IPS-18c (cell line): ENCODE results near the gene TSPAN4.

Source experiments
- H3K4me3 ChIP-seq: 2 replicates; pipeline ENCODE4 v1.7.0; 2013; ENCODE audit warnings: low read depth, mild to moderate bottlenecking, low read length, moderate library complexity; ENCODE audit not compliant: insufficient read depth
- H3K9me3 ChIP-seq: one replicate; pipeline ENCODE4 v1.6.1; 2013; ENCODE audit warnings: mild to moderate bottlenecking, low read length, moderate library complexity; ENCODE audit not compliant: control insufficient read depth, insufficient read depth

The TSPAN4 gene

DNA sequence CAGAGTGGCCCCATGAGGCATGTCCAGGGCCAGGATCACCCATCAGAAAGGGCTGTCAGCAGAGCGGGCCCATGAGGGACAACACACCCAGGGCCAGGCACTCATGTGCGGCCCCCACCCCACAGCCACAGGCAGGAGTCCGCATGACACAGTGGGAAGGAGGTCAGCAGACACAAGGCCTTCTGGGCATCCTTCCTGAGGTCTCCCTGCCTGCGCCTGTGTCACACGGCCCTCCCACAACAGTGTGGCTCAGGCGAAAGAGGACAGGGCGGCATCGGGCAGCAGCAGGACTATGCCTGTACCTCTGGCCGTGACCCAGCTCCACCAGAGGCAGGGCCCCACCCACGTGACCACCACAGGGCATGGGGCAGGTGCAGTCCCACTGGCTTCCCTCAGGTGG is 40.9 kb downstream of the TSPAN4 start:
- no peaks in the 10 kb centered on the region for H3K9me3 ChIP-seq
- no peak overlapping the region for H3K4me3 ChIP-seq

DNA sequence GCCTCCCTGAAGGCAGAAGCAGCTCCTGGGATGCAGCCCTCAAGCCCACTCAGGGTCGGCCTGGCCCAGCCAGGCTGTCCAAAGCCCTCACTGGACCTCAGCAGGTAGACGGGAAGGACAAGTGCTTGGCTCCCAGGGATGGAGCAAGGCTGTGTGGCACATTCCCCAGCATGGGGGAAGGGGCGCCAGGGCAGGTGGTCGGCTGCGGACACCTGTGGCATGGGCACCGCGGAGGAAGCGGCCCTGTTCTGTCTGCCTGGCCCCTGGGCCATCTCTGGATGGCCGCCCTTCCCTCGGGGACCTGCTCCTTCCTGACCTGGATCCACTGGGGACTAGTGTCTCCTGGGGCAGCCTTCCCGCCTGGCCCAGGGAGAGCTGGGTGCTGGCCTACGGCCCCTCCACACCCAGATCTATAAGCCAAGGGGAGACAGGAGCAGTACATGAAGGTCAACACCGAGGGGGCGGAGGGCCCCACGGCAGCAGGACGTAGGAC is 42.0 kb downstream of the TSPAN4 start:
- H3K9me3 ChIP-seq: no peaks in the 10 kb centered on the region
- H3K4me3 ChIP-seq: no peak overlapping the region

DNA sequence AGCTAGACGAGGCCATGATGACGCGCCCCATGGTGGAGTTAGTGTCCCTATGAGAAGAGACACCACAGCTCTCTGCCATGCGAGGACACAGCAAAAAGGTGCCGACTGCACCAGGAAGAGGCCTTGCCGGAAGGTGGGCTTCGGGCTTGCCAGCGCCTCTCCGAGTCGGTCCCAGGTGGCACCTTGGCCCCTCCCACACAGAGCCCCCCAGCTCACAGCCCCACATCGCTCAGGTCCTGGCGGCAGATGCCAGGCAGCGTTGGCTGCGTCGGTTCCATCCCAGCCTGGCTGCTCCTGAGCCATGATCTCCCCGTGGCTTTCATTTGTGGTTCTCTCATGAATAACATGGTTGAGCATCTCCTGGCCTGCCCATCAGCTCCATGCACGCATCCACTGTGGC is 43.9 kb downstream of the TSPAN4 start:
- Histone ChIP-seq H3K4me3 (no peak overlapping the region), H3K9me3 (no peaks in the 10 kb centered on the region)

DNA sequence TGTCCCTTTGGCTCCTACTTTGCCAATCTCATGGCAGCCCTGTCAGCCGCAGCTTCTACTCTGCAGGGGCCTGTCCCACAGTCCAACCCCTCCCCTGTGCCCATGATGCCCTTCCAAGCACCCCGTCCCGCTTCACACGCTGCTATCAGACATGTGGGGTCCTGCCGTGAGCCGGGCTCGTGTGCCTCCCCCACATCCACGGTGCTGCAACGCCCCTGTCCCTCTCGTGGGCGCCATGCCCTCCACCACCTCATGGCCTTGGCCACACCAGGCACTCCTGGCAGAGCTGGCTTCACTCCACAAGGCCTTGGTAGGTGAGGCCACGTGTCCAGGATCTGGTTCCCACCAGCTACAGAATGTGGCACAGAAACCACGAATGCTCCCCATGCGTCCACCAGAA is 44.9 kb downstream of the TSPAN4 start:
- Histone ChIP-seq H3K9me3 (no peaks in the 10 kb centered on the region), H3K4me3 (no peak overlapping the region)

DNA sequence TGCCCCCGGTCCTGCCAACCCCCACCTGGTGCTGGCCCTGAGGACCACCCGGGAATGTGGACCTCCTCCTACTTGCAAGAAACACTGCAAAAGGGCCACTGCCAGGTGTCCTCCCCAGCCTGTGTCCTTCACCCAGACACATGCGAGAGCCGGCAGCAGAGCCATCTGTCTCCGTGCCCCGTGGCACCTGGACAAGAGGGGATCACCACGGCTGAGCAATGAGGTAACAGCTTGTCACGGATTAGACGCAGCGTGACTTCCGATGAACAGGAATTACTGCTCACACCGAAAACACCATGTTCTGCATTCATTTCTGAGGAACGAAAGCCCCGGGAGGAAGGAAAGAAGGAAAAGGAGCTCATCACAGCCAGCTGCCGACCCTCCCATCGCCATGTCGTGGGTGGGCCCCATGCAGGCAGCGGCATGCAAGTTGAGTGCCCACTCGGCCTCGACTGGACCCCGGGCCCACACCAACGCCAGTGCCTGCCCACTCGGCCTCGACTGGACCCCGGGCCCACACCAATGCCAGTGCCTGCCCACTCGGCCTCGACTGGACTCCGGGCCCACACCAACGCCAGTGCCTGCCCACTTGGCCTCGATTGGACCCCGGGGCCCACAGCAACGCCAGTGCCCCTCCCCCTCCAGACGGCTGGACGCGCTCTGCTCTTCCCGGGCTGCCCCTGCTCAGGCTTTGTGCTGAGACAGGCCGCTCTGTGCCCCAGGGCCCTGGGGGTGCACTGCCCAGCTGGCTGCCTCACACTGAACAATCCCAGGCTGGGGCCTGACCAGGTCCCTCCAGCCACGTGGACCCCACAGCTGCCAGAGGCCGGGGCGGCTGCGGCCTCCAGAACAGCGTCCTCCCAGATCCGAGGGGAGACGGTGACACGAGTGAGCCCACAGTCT is 45.9 kb downstream of the TSPAN4 start:
- Histone ChIP-seq H3K4me3 (no peak overlapping the region), H3K9me3 (no peaks in the 10 kb centered on the region)

DNA sequence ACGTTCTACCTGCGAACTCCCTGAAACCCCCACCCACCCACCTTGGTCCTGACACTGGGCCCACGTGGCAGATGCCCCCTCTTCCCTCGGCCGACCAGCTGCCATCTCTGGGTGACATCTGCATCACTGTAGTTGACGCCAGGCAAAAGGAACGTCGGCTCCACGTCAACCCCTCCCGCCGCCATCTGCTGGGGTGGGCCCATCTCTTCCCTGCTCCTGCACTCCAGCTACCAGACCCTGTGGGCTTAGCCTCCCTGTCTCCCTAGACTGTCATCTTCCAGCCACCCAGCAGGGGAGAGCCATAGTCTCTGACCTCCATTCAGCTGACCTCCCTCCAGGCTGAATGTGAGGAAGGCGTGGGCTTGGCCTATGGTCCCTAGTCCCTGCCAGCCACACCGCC is 46.6 kb downstream of the TSPAN4 start:
- no peak overlapping the region for H3K4me3 ChIP-seq
- no peaks in the 10 kb centered on the region for H3K9me3 ChIP-seq

DNA sequence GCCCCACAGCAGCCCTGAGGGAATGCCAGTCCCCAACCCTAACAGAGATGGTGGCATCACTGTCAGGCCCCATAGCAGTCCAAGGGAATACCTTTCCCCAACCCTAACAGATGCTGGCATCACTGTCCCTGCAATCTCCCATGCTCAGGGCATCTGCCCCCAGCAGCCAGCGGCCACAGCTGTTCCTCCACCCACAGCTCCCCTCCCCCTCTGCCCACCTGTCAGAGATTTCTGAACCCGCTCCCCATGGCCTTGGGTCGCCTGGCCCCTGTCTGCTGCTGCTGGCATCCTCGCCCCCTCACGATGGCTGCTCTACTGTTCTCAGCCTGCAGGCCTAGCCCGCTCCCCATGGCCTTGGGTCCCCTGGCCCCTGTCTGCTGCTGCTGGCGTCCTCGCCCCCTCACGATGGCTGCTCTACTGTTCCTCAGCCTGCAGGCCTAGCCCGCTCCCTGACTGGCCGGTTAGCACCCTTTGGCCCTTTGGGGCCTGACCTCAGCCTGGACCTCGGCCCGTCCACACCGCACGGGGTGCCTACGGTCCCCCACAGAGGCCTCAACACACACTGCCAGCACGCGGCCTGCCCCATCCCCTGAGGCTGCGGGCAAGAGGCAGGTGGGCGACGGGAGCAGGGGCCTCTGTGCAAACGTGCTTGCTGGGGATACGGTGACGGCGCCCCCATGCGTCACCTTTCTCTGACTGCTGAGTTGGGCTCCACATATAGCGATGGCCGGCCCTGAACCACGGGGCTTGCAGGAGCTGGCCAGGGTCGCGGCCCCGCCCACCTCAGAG is 47.2 kb downstream of the TSPAN4 start:
- H3K9me3 ChIP-seq: no peaks in the 10 kb centered on the region
- H3K4me3 ChIP-seq: no peak overlapping the region

DNA sequence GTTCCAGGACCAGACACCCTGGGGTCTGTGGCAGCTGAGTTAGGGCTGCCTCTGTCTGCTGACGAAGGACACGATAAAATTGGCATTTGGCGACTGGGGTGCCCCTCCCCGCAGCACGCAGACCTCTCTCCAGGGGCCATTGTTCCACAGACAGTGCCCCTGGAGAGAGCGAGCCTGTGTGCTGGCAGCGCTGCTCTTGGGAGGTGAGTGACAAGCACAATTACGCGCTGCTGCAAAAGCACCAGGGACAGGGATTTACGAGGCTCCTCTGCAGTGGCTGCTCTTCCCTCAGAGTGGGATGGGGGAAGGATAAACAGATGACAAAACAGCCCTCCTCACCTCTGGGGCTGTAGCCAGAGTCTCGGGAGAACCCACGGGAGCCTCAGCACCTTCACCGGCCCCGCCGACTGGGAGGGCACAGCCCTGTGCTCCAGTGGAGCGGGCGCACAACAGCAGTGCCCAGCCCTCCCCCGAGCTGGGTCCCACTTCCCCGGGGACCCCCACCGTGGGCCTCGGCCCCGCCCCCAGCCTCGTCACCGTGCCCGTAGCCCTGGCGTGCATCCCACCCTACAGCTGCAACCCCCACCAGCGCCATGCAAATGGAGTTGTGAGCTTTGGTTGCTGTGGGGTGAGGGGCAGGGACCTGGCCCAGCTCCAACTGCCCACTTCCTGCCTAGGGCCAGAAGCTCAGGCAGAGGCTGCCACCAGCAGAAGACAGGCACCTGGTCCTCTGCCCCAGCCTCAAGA is 48.3 kb downstream of the TSPAN4 start:
- H3K4me3 ChIP-seq: no peak overlapping the region
- no peaks in the 10 kb centered on the region for H3K9me3 ChIP-seq

DNA sequence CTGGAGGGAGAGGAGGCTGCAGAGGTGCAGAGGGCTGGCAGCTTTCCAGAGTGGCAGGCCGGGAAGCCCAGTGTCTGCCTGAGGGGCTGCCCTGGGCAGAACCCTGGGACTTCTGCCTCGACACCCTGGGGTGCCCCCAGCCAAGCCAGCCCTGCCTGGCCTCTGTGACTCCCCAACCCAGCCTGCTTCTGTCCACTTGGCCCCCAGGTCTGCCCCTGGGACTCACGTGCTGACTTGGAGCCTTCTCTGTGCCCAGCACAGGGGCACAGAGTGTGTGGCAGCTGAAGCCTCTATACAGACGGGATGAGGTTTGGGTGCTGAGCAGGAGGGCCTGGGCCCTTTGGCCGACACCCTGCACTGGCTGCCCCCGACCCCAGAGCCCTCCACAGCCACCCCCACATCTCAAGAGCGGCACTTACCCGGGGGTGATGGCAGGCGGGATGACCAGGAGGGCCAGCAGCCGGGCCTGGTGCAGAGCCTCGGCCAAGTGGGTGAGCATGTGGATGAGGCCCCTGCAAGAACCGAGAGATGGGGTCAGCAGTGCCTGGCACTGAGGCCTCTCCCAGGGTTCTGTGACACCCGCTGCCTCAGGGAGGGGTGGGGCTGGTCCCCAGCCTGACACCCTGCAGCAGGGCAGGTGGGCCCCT is 50.5 kb downstream of the TSPAN4 start:
- no peaks in the 10 kb centered on the region for H3K9me3 ChIP-seq

DNA sequence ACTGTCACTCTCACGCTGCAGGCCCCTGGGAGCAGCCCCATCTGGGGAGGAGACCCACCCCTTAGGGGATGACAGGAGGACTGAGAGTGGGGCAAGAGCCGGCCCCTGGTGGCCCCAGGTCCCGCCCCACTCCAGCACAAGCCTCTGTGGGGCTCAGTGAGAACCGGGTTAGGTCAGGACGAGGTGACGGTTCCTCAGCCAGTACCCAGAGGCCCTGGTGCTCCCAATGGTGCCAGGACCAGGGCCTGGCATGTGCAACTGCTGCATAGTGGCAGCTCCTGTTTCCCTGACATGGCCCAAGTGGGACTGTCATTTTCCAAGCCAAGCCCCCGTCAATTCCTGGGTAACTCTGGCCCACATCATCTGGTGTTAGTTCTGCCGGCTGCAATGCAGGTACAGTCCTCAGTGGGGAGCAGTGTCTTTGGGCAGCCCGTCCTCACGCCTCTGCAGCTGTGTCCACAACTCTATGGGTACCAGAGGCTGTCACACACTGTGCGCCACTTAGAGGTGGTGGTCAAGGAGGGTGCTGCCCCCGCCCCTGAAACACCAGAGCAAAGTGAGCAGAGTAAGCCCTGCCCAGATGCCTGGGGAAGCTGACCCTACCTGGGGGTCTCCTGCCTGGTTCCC is 52.0 kb downstream of the TSPAN4 start:
- no peak overlapping the region for H3K4me3 ChIP-seq
- H3K9me3 ChIP-seq: no peaks in the 10 kb centered on the region

More for the DNA sequence above, 50.5 kb downstream of the TSPAN4 start:
- H3K4me3 ChIP-seq: no peak overlapping the region

DNA sequence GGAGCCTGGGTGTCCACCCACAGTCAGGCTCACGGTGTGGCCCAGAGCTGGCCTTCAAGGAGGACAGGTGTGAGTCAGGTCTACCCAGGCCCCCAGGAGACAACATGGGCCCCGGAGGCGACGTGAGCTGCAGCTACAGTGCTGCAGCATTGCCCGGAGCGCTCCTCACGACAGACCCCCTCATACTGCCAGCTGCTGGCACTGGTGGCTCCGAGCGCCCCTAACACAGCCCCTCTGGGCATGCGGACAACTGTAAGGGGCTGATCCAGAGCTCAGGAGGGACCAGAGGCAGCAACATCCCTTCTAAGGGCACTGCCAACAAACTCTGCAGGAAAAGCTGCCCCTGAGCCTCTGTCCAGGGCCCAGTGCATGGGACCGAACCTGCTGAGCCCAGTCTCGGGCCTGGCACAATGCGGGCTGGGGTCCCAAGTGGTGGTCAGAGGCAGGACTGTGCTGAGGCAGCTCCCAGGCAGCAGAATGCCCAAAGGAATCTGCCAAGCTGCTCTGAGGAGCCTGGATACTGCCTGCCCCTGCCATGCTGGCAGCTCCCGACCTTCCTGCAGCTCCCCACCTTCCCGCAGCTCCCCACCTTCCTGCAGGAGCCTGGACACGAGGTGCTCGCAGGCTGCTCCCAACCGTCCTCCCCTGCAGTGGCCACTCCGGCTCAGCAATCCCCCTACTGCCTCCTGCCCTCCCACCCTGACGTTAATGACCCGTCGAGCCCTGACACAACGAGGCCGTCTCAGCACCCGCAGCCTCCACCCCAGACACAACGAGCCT is 52.9 kb downstream of the TSPAN4 start:
- no peak overlapping the region for H3K4me3 ChIP-seq

DNA sequence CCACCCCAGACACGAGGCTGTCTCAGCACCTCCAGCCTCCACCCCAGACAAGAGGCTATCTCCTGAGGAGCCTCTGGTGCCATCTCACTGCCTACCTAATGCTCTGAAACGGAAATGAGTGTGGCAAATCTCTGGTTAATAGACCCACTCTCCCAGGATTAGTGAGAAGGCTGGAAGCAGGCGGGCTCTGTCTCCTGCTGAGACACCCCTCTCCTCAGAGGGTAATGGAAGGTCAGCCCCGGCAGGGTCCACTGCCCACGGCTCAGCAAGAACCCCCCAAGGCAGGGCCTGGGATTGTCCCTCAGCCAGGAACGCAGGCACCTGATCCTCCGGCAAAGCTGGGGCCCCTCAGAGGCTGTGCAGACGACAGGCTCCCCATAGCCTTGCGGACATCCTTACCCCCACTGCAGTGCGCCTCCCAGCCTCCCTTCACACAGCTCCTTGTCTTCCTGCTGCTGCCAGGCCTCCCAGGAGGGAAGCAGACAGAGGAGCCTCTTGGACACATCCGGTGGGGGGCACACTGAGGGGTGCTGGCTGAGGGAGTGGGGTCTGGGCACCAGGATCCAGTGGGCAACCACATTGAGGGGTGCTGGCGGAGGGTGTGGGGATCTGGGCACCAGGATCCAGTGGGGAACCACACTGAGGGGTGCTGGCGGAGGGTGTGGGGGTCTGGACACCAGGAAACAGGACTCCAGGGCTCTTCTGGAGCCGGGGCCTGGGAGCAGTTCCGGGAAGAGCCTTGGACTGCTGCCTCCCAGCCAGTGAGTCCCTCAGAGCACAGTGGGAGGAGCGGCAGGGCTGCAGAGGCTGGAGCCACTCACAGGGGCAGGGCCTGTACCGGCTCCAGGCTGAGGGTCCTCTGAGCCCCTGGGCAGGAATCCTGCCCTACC is 54.8 kb downstream of the TSPAN4 start:
- Histone ChIP-seq H3K9me3 (no peaks in the 10 kb centered on the region), H3K4me3 (no peak overlapping the region)

More for the DNA sequence above, 52.9 kb downstream of the TSPAN4 start:
- no peaks in the 10 kb centered on the region for H3K9me3 ChIP-seq

DNA sequence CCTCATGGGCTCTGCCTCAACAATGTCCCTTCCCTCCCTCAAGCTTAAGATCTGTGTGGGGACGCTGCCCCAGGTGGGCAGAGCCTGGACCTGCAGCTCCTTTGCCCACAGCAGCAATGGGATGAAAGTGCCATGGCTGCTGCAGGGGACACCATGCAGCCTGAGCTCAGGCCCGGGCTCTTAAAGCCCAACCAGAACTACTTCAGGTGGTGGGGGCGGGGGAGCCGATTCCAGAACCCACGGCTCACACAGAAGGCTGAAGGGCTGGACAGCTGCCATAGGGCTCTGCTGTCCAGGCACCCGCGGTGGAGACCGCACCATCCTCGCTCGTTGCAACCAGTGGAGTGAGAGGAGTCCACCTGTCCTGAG is 55.5 kb downstream of the TSPAN4 start:
- no peak overlapping the region for H3K4me3 ChIP-seq
- H3K9me3 ChIP-seq: no peaks in the 10 kb centered on the region

DNA sequence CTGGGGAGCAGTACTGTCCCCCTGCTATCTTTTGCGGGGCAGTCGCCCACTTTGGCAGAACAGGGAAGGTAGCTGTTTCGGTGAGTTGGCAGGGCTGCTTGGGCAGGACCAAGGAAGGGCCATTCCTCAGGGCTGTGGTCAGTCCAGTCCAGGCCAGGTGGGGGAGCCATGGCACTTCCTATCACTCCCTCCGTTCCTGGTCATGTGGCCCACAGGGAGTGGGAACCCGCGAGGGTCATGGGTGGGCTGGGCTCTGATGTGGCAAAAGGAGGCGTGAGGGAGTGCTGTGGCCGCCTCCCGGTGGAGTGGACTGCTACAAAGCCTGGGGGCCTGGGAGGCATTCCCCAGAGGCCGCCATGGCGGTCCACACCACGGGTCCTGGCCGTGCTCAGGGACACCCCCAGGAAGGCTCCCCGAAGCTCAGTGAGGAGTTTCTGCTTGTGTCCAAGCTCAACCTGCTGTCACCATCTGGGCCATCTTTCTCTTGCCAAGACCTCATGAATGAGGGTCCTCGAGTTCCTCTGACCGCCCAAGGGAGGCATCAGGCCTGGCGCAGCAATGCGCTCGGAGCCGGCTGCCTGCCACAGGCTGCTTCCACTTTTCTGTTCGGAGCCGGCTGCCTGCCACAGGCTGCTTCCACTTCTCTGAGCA is 56.0 kb downstream of the TSPAN4 start:
- Histone ChIP-seq H3K4me3 (no peak overlapping the region), H3K9me3 (no peaks in the 10 kb centered on the region)

DNA sequence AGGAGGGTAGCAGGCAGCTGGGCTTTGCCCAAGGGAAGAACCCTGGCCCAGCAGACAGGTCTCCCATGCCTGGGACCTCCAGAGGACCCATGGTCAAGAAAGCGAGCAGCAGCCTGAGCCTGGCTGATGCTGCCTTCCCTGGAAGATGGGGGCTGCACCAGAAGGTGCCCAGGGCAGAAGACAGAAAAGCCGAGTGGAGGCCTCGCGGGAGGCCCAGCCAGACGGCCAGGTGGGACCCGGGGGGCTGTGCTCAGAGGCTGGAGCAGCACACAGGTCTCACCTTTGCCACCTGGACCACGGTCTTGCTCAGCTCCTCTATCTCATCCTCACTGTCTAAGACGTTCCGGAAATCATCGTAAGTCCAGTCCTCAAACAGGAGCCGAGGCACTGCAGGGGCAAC is 57.1 kb downstream of the TSPAN4 start:
- no peaks in the 10 kb centered on the region for H3K9me3 ChIP-seq
- H3K4me3 ChIP-seq: no peak overlapping the region
